ENCODE data around the gene PARD3. TPM values are rescaled to one million over a fixed set of nuclear protein-coding genes. Genes with fewer than 3 reads are reported as not detected.
"Not testable (repeated sequence)": the region's sequence is repeated elsewhere in the genome, so short reads cannot be mapped to it uniquely, and the experiment has no call there.

PARD3 gene
- total RNA-seq, 1 experiment from 2014 or later: 52.9 TPM

DNA sequence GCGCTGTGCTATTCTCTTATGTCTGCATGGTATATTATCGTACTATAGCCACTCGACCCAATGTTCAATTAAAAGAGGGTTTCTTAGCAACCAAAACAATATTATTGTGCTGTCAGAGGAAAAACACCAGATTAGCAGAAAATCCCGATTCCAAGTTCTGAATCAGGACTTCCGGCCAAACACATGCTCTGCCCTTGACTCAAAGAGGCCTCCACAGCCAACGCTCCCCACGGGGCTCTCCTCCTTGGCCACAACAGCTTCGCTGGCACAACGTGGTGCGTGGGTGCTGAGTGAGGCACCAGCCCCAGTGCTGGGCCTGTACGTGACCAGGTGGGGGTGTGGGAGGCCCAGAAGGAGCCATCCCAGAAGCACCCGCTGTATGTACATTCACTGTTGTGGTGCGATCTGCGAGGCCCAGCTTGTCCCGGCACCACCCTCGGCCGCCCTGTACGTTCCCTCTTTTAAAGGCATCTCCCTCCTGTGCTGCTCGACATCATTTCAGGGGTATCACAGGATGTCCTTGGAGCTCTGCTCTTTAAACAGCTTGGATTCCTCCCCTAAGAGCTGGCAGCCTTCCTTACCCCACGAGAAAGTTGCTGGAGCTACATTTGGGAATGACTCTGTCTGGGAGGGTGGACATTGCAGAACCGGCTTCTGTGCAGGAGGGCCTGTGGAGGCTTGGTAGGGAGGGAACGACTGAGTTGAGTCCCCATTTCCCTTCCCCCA is 736.2 kb downstream of the PARD3 start:
- DNase-seq (ENCODE audit: low spot score): no peak

DNA sequence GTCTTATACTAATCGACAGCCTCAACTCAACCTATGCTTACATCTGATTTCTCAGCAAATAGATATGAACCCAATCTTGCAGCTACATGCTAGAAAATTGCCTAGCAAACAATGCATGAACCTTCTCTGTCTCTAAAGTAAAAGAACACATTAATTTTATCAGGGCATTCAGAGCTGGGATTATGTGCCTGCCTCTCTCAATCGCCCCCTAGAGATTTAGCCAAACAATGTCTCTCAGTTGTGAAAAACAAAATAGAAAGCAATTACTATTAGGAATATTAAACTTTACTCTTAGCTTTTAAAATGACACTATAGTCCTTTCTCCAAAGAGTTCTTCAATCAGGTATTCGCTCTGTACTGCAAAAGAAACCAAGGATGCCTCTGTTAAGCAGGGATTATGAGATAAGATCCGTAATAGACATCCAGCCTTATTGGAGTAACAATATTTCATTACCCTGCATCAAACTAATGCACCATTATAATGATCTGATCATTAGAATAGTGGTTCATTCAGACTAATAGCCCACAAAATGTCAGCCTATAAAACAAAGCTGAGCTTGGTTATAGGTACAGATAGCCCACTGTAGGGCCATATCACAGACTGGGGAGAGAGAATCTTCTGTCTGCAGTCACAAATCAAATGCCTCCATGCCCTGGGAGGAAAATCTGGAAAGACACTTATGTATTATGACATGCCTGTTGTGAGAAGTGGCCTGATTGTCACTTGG is 736.9 kb downstream of the PARD3 start:
- DNase-seq (ENCODE audit: low spot score): no peak

DNA sequence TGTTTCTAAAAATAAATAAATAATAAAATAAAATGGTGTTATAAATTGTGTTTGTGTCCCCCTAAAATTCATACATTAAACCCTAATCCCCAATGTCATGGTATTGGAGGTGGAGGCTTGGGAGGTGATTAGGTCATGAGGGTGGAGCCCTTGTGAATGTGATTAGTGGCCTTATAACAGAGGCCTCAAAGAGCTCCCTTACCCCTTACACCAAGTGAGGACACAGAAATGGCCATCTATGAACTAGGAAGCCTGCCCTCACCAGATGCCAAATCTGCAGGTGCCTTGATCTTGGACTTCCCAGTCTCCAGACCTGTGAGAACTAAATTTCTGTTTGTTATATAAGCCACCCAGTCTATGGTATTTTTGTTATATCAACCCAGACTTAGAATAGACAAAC is 738.7 kb downstream of the PARD3 start:
- DNase-seq (ENCODE audit: low spot score): no peak

DNA sequence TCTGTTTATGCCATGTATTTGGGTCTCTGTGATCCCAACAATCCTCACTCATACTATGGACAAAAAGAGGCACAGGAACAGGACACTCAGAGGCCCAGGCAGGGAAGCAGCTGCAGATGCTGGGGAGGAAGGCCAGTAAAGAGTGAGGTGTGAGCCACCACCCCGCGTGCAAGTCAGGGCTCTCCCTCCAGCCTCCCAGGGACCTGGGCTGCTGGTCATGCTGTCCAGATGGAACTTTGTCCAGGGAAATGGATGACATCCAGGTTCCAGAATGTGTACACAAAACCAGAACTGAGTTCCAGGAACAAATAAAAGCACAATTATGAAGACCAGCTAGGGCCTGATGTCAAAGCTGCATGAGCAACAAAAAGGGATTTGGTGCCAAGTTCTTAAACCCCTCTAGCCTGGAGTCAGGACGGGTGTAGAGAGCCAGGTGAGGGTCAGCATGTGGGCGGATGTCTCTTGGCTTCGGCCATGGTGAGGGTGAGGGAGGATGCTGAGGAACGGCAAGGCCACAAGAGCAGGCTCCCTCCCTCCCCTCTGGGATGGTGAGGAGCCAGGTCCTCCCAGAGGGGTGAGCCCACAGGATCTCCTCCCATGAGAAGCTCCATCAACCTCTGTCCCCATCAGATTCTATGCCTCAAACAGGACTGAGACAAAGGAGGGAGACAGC is 739.7 kb downstream of the PARD3 start:
- no peak for DNase-seq (ENCODE audit: low spot score)

DNA sequence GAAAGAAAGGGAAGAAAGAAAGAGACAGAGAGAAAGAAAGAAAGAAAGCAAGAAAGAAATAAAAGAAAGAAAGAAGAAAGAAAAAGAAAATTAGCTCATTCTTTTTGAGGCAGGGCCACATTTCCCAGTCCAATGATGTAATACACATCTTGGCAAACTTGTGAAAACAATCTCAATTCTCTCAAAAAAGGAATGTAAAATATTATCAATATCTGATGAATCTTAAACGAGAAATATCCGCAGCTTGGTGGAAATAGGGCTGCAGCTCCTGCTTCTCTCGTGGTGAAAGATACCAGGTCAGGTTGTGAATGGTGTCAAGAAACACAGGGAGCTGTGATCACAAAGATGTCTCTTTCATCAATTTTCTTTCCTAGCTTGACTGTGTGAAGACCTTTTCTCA is 741.0 kb downstream of the PARD3 start:
- DNase-seq (ENCODE audit: low spot score): no peak

DNA sequence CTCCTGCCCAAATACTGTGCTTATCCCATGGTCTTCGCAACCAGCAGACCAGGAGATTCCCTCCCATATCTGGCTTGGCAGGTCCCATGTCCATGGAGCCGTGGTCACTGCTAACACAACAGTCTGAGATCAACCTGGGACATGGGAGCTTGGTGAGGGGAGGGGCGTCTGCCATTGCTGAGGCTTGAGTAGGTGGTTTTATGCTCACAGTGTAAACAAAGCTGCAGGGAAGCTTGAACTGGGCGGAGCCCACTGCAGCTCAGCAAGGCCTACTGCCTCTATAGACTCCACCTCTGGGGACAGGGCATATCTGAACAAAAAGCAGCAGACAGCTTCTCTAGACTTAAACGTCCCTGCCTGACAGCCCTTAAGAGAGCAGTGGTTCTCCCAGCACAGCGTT is 747.4 kb downstream of the PARD3 start:
- DNase-seq (ENCODE audit: low spot score): not testable (repeated sequence)

DNA sequence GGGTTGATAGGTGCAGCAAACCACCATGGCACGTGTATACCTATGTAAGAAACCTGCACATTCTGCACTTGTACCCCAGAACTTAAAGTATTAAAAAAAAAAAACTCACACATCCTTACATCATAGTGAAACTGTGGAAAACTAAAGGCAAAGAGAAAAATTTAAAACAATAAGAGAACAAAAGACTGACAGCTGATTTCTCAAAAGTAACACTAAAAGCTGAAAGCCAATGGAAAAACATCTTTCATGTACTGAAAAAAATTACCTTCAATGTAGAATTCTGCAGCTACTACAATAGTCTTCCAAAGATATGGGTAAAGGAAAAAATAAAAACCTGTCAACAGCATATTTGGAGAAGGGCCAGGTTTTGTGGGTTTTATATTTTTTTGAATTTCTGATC is 751.5 kb downstream of the PARD3 start:
- no peak for DNase-seq (ENCODE audit: low spot score)

DNA sequence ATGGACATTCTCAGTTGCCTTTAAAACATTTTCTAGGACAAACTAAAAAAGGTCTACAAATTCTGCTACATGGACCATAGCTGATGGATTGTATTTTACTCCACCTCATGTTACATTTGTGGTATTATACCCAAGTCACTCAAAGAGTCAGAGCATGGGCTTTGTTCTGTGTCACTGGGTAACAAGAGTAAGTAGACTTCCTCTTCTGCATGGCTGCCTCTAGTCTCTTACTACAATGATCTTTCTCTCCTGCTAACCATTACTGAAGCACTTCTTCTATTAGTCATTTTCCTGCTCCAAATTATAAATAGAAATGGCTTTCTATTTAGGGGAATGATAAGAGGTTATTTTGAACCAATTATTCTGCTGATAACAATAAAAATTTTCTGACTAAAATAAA is 753.3 kb downstream of the PARD3 start:
- no peak for DNase-seq (ENCODE audit: low spot score)

All from A172 (cell line).